NOMO-1 treated with DMSO at 0.1 percent for 48 hours (cell line): Measurements from ENCODE around the gene OTC.

Experiments used
- DNase-seq: peaks from one replicate; lab custom pipeline; 2025; ENCODE audit not compliant: unreplicated experiment; lab: John Stamatoyannopoulos, UW

OTC gene

DNA sequence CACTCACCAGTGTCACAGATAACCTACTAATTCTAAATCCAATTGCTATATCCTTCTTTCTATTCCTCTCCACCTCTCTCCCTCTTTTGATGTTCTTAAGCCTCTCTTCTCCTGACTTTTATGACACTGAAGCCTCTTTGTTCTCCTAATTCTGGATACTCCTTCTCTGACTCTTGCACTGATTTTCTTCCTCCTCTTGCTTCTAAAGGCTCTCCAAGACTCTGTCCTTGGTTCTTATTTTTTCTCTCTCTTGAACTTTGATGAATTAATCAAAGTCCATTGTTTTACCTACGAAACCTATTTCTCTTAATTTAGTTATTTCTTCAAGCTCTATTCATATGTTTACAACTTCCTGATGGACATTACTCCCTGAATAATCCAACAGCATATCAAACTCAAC, 113.3 kb downstream of the OTC start:
- DNase-seq, result no peak

GRCh38 chrX:38468563-38469157, 116.3 kb downstream of the OTC start:
- DNase-seq, result no peak
